Activated T-helper 9 cell treated with anti-CD3 and anti-CD28 coated beads, Interleukin-2, amount 50 U/mL, for 16 hours (primary cell): ENCODE data around the gene TVP23A.
A peak's percentile ranks its signal among the peaks of the same experiment; 100 is the strongest.
"Not testable (repeated sequence)": the region's sequence is repeated elsewhere in the genome, so short reads cannot be mapped to it uniquely, and the experiment has no call there.

Experiments
- DNase-seq: peaks from one replicate; pipeline ENCODE4 v3.0.0-alpha.2; 2020; ENCODE audit warnings: low read depth

Gene TVP23A

DNA sequence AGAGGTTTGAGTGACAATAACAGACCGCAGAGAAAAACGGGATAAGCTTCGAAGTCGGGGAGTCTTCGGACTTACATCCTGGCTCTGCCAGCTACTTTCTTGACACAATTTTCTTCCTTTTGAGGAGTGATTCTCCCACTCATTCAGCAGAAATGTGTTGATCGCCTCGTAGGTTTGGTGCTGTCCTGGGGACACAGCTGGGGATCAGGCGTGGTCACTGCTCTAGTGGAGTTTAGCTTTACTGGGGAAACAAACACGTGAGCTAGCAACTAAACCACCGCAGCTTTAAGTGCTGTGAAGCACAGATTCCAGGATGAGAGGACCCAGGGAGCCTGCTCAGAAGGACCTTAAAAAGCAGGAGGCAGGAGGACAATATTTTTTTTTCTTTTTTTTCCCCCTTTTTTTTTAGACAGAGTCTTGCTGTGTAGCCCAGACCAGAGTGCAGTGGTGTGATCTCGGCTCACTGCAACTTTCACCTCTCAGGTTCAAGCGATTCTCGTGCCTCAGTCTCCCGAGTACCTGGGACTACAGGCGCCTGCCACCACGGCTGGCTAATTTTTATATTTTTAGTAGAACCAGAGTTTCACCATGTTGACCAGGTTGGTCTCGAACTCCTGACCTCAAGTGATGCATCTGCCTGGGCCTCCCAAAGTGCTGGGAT is 74.1 kb downstream of the TVP23A start:
- DNase-seq: no peak

DNA sequence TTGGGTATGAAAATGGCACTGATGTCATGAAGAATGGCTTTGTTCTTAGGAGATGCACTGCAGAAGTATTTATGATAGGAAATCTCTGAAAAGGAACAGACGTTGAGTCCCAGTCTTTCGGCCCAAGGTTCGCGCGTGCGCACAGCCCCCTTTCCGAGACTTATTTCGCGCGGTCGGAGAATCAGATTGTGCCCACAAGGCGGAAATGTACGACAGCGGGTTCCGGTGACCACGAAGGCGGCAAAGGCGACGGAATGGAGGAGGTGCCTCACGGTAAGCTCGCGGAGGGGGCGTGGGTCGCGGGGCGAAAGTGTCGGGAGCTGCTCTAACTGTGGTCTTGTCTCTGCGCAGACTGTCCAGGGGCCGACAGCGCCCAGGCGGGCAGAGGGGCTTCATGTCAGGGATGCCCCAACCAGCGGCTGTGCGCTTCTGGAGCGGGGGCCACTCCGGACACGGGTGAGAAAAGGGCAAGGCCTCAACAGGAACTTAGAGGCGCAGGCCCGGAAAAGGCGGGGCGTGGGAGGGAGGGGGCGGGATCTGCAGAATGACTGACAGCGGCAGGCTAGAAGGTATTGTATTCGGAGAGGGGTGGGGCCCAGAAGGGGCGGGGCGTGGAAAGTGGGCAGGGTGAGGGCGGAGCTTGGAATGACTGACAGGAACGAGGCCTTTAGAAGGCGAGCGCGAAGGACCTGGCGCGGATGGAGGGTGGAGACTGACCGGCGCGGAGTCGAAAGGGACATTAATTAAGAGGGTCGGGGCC is 74.8 kb downstream of the TVP23A start, which contains the start of gene NUBP1:
Gene NUBP1, plus strand, starts transcription at position 233 of the 760 bp plus-strand sequence. Its CDS starts 22 bp downstream, at position 255.
- peak; percentile 99 for DNase-seq

DNA sequence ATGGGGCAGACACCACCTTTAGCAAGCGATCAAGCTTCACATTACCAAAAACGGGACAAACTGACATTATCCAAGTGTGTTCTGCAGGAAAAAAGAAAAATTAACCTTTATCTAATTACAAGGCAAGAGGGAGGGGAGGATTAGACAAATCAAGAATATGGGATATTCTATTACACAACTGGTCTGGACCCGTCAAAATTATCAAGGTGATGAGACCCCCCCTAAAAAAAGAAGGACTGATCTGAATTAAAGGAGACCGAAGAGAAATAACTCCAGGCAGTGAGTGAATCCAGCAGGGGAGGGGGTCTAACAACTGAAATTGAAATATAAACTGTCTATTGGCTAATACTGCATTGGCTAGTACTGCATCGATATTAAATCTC is 75.4 kb downstream of the TVP23A start:
- no peak for DNase-seq

DNA sequence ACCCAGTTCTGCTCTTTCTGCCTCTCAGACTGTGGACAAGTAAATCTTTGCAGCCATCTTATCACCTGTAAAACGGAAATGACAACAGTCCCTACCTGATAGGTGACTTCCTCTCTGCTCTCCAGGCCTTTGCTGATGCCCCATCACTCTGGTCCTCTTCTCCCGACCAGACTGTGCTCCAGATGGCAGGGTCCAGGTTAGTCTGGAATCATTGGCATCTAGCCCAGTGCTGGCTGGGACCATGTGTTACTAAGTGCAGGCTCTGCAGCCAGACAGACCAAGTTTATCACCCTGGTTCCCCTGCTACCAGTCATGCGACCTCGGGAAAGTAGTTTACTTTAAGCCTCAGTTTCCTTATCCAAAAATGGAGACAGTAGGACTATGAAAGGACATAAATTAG is 76.8 kb downstream of the TVP23A start:
- no peak for DNase-seq

DNA sequence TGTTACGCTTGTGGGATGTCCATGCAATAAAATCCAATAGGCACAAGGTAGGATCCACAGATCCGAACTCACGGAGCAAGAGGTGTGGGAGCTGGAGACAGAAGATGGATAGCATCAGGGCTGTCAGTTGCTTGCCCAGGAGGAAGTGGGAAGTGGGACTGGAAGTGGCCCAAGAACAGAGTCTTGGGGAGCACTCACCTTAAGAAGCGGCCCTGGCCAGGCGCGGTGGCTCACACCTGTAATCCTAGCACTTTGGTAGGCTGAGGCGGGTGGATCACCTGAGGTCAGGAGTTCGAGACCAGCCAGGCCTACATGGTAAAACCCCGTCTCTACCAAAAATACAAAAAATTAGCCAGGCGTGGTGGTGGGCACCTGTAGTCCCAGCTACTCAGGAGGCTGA is 77.3 kb downstream of the TVP23A start:
- DNase-seq: not testable (repeated sequence)

DNA sequence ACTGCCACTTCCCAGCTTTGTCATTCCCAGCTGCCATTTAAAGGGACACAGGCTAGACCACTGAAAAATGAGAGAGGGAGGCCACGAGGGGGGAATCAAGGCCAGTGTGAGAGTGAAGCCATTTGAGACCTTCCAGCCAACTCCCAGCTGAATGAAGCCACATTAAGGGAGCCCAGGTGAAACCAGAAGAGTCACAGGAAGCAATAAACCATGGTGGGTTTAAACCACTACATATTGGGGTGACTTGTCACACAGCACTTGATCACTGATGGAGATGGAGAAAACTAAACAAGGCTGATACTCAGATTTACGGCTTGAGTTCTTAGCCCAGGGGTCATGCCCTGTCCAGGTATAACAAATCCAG is 77.8 kb downstream of the TVP23A start:
- DNase-seq: no peak

DNA sequence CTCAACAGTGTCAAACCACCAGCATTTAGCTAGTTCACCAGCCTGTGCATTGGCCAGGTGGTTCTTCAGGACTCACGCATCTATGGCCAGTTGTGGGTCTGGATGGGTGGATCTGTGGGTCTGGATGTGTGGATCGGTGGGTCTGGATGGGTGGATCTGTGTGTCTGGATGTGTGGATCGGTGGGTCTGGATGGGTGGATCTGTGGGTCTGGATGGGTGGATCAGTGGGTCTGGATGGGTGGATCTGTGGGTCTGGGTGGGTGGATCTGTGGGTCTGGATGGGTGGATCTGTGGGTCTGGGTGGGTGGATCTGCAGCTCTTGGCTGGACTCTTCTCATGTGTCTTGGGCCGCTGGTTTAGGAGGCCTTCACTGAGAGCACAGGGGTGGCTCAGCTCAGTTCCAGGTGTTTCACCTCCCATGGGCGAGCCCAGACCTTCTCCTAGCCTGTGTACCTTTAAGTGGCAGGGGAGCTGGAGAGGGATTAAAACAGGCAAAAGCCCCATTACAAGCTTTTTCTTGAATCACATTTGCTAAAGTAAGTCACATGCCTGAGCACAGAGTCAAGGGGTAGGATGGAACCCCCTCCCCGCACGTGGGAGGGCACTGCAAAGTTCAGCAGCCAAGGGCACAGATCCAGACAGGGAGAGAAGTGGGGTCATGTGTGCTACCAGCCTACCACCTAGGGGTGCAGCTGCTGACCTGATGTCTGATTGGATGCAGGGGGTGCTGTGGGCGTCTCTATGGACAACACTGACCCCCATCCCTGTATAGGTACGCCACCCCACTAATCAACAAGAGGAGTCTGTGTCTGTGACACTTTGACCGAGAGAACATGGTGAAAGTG is 78.4 kb downstream of the TVP23A start:
- no peak for DNase-seq

DNA sequence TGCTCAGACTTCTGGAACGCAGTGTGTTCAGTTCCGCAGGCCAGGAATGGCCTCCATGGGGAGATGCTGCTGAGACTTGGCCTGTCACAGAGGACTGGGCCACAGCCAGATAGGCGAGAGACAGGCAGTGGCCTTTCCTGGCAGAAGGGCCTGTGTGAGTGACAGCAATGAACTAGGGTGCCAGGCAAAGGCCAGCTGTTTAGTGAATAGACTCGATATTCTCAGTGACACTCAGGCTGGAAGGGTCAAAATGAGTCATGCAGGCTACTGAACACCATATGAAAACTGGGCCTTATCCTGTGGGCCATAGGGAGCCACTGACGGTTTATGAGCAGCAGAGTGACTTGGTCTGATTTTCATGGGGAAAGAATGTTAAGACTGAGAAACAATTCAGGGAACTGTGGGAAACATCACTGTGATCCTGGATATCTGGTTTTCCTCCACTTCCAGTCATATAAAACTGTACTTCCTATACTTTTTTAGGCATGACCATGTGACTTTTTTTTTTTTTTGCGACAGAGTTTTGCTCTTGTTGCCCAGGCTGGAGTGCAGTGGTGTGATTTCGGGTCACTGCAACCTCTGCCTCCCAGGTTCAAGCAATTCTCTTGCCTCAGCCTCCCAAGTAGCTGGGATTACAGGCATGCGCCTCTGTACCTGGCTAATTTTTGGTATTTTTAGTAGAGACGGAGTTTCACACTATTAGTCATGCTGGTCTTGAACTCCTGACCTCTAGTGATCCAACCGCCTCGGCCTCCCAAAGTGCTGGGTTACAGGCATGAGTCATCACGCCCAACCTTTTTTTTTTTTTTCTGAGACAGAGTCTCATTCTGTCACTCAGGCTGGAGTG is 80.1 kb downstream of the TVP23A start:
- peak; percentile 33 for DNase-seq

DNA sequence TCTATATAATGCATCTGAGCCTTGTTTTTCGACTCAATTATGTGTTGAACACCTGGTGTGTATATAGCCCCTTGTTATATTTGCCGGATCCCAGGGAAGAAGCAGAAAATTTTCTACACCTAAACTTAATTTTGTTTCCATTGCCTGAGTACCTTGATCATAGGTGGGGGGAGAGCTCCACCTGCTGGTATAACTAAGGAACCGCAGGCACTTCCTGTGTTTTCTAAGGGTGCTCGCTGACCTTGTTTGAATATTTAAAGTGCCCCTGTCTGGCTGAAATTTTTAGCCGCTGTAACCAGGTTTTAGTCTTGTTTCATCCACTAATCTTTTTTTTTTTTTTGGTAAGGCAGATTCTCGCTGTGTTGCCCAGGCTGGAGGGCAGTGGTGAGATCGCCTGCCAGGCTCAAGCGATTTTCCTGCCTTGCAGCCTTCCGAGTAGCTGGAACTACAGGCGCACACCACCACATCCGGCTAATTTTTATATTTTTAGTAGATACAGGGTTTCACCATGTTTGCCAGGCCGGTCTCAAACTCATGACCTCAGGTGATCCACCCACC is 81.4 kb downstream of the TVP23A start:
- DNase-seq: peak; percentile 35

DNA sequence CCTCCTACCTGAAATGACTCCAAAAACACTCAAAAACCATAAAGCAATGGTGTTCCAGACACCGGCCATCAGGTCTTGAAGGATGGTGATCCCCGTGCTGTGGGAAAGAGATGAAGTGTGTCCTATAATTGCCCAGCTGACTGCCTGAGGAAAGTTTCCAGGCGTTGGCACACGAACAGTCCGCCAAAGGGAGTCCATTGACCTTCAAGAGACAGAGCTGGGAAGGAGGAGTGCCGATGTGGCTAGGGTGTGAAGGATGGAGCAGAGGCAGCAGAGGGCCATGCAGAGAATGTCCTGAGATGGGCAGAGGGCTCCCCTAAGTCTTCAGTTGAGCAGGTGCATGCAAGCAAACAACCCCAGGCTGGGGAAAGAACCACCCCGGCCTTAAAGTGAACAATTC is 86.8 kb downstream of the TVP23A start:
- no peak for DNase-seq

DNA sequence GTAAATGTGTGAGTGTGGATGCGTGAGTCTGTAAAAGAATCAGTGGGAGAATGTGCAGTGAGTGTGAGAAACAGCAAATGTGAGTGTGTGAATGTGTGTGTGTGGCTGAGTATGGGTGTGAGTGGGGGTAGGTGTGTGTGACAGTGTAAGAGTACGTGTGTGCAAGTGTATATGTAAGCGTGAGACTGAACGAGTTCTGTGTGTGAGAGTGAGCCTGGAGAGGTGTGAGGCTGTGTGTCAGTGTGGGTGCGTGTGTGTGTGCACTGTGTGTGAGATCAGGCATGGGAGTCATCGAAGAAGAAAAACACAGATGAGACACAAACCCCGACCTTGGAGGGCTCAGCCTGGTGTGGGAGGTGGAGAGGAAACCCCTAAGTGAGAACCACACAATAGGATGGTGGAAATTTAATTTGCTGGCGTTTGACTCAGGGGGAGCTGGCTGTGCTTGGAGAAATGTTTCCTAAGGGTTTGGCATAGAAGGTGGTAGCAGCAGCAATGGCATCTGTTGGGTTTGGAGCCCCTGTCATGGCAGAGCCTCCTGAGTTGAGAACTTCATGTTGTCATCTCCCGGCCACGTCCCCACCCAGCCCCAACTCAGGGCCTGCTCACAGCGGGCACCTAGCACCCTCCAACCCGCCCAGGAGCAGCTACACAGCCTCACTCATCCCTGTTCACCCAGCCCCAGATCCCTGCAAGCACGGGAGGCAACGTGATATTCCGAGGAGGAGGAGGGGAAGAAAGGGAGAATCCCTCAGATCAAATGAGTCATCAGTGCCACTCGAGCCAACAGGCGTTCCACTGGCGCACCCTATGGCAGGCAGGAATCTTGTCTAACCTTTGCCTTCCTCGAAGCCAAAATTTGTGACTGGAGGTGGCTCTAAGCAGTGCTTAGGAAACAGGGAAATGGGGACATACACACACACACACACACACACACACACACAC is 89.2 kb downstream of the TVP23A start:
- no peak for DNase-seq

DNA sequence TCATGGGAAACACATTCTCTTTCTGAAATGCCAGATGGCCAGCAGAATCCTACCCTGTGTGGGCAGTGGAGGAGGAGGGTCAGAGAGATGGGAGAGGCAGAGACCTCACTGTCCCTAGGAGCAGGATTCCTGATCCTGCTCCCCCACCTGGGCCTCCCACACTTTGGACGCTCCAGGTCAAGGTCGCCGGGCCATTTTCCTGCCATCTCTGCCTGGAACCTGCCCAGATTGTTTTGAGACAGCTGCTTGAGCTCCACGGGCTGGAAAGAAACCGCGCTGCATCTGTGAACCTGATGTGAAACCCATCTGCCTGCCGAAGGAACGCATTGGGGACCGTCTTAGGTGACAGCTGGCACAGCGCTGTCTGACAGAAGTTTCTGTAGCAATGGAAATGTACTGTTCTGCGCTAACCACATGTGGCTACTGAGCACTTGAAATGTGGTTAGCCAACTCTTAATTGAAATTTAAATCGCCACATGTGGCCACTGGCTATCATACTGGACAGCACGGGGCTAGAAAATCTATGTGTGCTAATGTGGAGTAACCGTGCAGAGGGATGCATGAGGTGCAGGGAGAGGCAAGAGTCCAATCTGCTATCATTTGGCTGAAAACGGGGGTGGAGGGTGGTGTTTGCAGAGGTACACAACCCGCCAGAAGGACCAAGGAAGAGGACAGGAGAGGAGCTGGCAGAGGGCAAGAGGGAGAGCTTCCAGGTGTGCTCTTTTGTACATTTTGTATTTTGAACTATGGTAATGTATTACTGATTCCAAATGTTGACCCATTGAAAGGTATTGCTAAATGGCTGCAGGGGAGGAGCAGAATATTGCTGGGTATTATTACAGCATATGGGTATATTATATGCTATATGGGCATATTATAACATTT is 90.3 kb downstream of the TVP23A start:
- DNase-seq: no peak
